CD14-positive monocyte (primary cell): Measurements from ENCODE around the gene CHFR. TPM values are rescaled to one million over a fixed set of nuclear protein-coding genes. Genes with fewer than 3 reads are reported as not detected.

Experiments used
- DNase-seq, 3 donors: peaks; one replicate each; pipeline ENCODE4 v3.0.0-alpha.2; 2011 to 2022
- H2AFZ ChIP-seq: 2 replicates; pipeline ENCODE4 v1.6.0; 2012; ENCODE audit warnings: mild to moderate bottlenecking, low read depth, low read length, inconsistent platforms; ENCODE audit not compliant: insufficient read depth, poor library complexity, severe bottlenecking
- H3K27ac ChIP-seq, 2 donors: 1 replicate in 1 of 2; 2 replicates in 1 of 2; pipeline ENCODE4 v1.5.1; 2012 to 2013; ENCODE audit warnings: low read length in 2 of 2, control low read depth in 1 of 2, inconsistent platforms in 1 of 2, low read depth in 1 of 2, mild to moderate bottlenecking in 1 of 2
- H3K27me3 ChIP-seq, 2 donors: one replicate each; pipeline versions ENCODE4 v1.6.0 to v1.6.1; 2011 to 2013; ENCODE audit warnings: low read length in 2 of 2; ENCODE audit not compliant: control insufficient read depth in 2 of 2, insufficient read depth in 2 of 2
- H3K36me3 ChIP-seq, 2 donors: replicated peaks in 1 of 2; 1 replicate in 1 of 2; 2 replicates in 1 of 2; pipeline versions ENCODE4 v1.5.1 to v1.6.1; 2012 to 2013; ENCODE audit warnings: low read length in 2 of 2, control low read depth in 1 of 2, inconsistent platforms in 1 of 2, mild to moderate bottlenecking in 1 of 2; ENCODE audit not compliant: insufficient read depth in 2 of 2, control insufficient read depth in 1 of 2
- H3K4me1 ChIP-seq, 2 donors: 1 replicate in 1 of 2; 2 replicates in 1 of 2; pipeline versions ENCODE4 v1.5.1 to v1.6.1; 2012 to 2013; ENCODE audit warnings: low read length in 2 of 2, control low read depth in 1 of 2, inconsistent platforms in 1 of 2, mild to moderate bottlenecking in 1 of 2, moderate library complexity in 1 of 2; ENCODE audit not compliant: insufficient read depth in 2 of 2, control insufficient read depth in 1 of 2
- H3K4me2 ChIP-seq: replicated peaks from 2 replicates; pipeline ENCODE3; 2012; ENCODE audit warnings: low read length, moderate library complexity, mild to moderate bottlenecking; ENCODE audit not compliant: poor library complexity, severe bottlenecking; ENCODE audit errors: extremely low read depth
- H3K4me3 ChIP-seq, 3 experiments: fragments of 200-600 bp in 1 of 3; sonication (generic) in 1 of 3; replicated peaks in 1 of 3; 1 replicate in 2 of 3; 2 replicates in 1 of 3; pipeline ENCODE4 v1.5.1; 2011 to 2013; ENCODE audit warnings: low read length in 3 of 3, mild to moderate bottlenecking in 3 of 3, control low read depth in 2 of 3, low read depth in 2 of 3, inconsistent platforms in 1 of 3, moderate library complexity in 1 of 3
- H3K79me2 ChIP-seq: 2 replicates; pipeline ENCODE4 v1.6.0; 2012; ENCODE audit warnings: mild to moderate bottlenecking, control low read depth, inconsistent platforms, low read length, moderate library complexity; ENCODE audit not compliant: insufficient read depth
- H3K9ac ChIP-seq: 2 replicates; pipeline ENCODE4 v1.6.0; 2017; ENCODE audit warnings: low read length, mild to moderate bottlenecking; ENCODE audit not compliant: insufficient read depth, poor library complexity, severe bottlenecking
- H3K9me3 ChIP-seq, 2 donors: replicated peaks in 1 of 2; 1 replicate in 1 of 2; 2 replicates in 1 of 2; pipeline versions ENCODE4 v1.5.1 to v1.6.1; 2012 to 2013; ENCODE audit warnings: low read length in 2 of 2, control low read depth in 1 of 2; ENCODE audit not compliant: control insufficient read depth in 1 of 2, insufficient read depth in 1 of 2
- H4K20me1 ChIP-seq: 2 replicates; pipeline ENCODE4 v1.6.0; 2012; ENCODE audit warnings: mild to moderate bottlenecking, low read length, control low read depth, moderate library complexity; ENCODE audit not compliant: insufficient read depth
- H3K27ac Mint-ChIP-seq, 7 donors: one replicate each; pipeline ENCODE4 v1.8.0; 2020; ENCODE audit warnings: mild to moderate bottlenecking in 7 of 7, mixed read lengths in 7 of 7, moderate library complexity in 6 of 7, inconsistent platforms in 2 of 7
- H3K27me3 Mint-ChIP-seq, 3 donors: one replicate each; pipeline ENCODE4 v1.8.0; 2021 to 2022; ENCODE audit warnings: low read depth in 3 of 3, mild to moderate bottlenecking in 3 of 3, mixed read lengths in 3 of 3, moderate library complexity in 3 of 3, inconsistent platforms in 1 of 3
- H3K36me3 Mint-ChIP-seq, 2 donors: one replicate each; pipeline ENCODE4 v1.8.0; 2020; ENCODE audit warnings: mixed read lengths in 2 of 2, inconsistent platforms in 1 of 2, mild to moderate bottlenecking in 1 of 2
- H3K4me1 Mint-ChIP-seq: one replicate; pipeline ENCODE4 v1.8.0; 2020; ENCODE audit warnings: mild to moderate bottlenecking, mixed read lengths
- H3K4me3 Mint-ChIP-seq, 2 donors: one replicate each; pipeline ENCODE4 v1.8.0; 2020; ENCODE audit warnings: mild to moderate bottlenecking in 2 of 2, mixed read lengths in 2 of 2, moderate library complexity in 1 of 2
- H3K9me3 Mint-ChIP-seq, 7 donors: one replicate each; pipeline ENCODE4 v1.8.0; 2020 to 2022; ENCODE audit warnings: mixed read lengths in 7 of 7, mild to moderate bottlenecking in 6 of 7, moderate library complexity in 6 of 7, inconsistent platforms in 2 of 7
- CTCF ChIP-seq: fragments of 200-600 bp; IDR thresholded peaks from one replicate; pipeline ENCODE4 v1.8.0; 2022; ENCODE audit warnings: antibody characterized with exemption, mild to moderate bottlenecking
- WGBS: methylation state at CpG from one replicate; pipeline ENCODE4 v1.1.5; 2013; ENCODE audit warnings: missing lambda C conversion rate; ENCODE audit not compliant: insufficient coverage; 5-methylcytosine and 5-hydroxymethylcytosine counted together
- intact Hi-C, 2 donors: fragments of 100-400 bp; cut with micrococcal nuclease; formaldehyde crosslinking; loops; one replicate each; pipeline versions ENCODE4 v1.15.0 to v1.15.1; 2023
- polyA plus RNA-seq, 3 donors: library from polyadenylated mRNA; depleted of rRNA in 1 of 3; unstranded in 2 of 3; stranded (reverse) in 1 of 3; fragments of 300-500 nt in 2 of 3; fragments of >200 nt in 1 of 3; fragmentation: Illumina TruSeq in 2 of 3; gene quantifications; 1 replicate in 2 of 3; 2 replicates in 1 of 3; pipeline ENCODE4 v1.2.3, GENCODE V29; 2012 to 2021

The CHFR gene
- polyA plus RNA-seq, 3 donors, result 28.0 to 76.3 (median 39.3) TPM

DNA sequence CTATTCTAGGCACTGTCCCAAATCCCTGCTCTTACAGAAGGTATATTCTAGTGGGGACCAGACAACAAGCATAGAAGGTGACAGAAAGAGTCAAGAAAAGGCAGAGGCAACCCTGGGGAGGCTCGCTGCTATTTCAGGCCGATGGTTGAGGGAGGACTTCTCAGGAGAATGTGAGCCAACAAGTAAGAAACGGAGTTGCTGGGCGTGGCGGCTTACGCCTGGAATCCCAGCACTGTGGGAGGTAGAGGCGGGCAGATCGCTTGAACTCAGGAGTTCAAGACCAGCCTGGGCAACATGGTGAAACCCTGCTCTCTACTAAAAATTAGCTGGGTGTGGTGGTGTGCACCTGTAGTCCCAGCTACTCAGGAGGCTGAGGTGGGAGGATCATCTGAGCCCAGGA is 54.1 kb downstream of the CHFR start:
- Histone ChIP-seq H3K9me3 (no peaks in the 10 kb centered on the region), H3K27me3 (no peaks in the 10 kb centered on the region), H3K36me3 (peaks cover 11 to 15% of the 10 kb centered on the region in 2 donors), H2AFZ (no peak overlapping the region), H4K20me1 (peaks cover 3% of the 10 kb centered on the region), H3K9ac (no peak overlapping the region), H3K4me1 (peaks cover 5 to 7% of the 10 kb centered on the region in 2 donors), H3K79me2 (peaks cover 1% of the 10 kb centered on the region), H3K4me3 (no peak overlapping the region), H3K27ac (no peak overlapping the region), H3K4me2 (no peak overlapping the region)
- peaks cover 0 to 3% (median 1%) of the 10 kb centered on the region in 3 donors for H3K27me3 Mint-ChIP-seq
- peaks cover 0 to 6% (median 0%) of the 10 kb centered on the region in 7 donors for H3K9me3 Mint-ChIP-seq
- no peak overlapping the region for H3K27ac Mint-ChIP-seq
- TF ChIP-seq CTCF, result no peak
- H3K4me3 Mint-ChIP-seq, result no peak overlapping the region
- intact Hi-C loops, result loop anchor here in 1 of 2 donors (5.0 kb wide), 1 partner anchor 54 kb away; the partner anchor contains the start of gene CHFR
- DNase-seq, result no peak
- peaks cover 28 to 48% of the 10 kb centered on the region in 2 donors for H3K36me3 Mint-ChIP-seq
- WGBS, result 98% methylated on average over 6 of the region's 8 CpGs
- H3K4me1 Mint-ChIP-seq, result peaks cover 7% of the 10 kb centered on the region

GRCh38 chr12:132831771-132832170 is 55.6 kb downstream of the CHFR start:
- Mint-ChIP-seq H3K4me1 (peaks cover 21% of the 10 kb centered on the region), H3K9me3 (peaks cover 0 to 6% (median 0%) of the 10 kb centered on the region in 7 donors), H3K27ac (no peak overlapping the region), H3K36me3 (peaks cover 33 to 44% of the 10 kb centered on the region in 2 donors), H3K27me3 (peaks cover 0 to 3% (median 0%) of the 10 kb centered on the region in 3 donors), H3K4me3 (no peak overlapping the region)
- intact Hi-C loops, result loop anchor here in 1 of 2 donors (5.0 kb wide), 1 partner anchor 56 kb away; the partner anchor contains the start of gene CHFR
- Histone ChIP-seq H3K36me3 (peaks cover 11 to 21% of the 10 kb centered on the region in 2 donors), H3K27ac (no peak overlapping the region), H3K4me2 (no peak overlapping the region), H2AFZ (no peak overlapping the region), H3K4me3 (no peak overlapping the region), H3K79me2 (peaks cover 17% of the 10 kb centered on the region), H3K27me3 (no peaks in the 10 kb centered on the region), H3K9me3 (no peaks in the 10 kb centered on the region), H3K9ac (no peak overlapping the region), H3K4me1 (peaks cover 17 to 22% of the 10 kb centered on the region in 2 donors), H4K20me1 (peaks cover 1% of the 10 kb centered on the region)
- no peak for DNase-seq
- WGBS, result 94% methylated on average over 10 of the region's 11 CpGs
- TF ChIP-seq CTCF, result no peak
